ENCODE data around the gene CCN2. TPM values are rescaled to one million over a fixed set of nuclear protein-coding genes. Genes with fewer than 3 reads are reported as not detected.
A peak's percentile ranks its signal among the peaks of the same experiment; 100 is the strongest.

CCN2 gene
- polyA plus RNA-seq, 1 of the 3 experiments (the other 2 are of a cell fraction) = 709 TPM

DNA sequence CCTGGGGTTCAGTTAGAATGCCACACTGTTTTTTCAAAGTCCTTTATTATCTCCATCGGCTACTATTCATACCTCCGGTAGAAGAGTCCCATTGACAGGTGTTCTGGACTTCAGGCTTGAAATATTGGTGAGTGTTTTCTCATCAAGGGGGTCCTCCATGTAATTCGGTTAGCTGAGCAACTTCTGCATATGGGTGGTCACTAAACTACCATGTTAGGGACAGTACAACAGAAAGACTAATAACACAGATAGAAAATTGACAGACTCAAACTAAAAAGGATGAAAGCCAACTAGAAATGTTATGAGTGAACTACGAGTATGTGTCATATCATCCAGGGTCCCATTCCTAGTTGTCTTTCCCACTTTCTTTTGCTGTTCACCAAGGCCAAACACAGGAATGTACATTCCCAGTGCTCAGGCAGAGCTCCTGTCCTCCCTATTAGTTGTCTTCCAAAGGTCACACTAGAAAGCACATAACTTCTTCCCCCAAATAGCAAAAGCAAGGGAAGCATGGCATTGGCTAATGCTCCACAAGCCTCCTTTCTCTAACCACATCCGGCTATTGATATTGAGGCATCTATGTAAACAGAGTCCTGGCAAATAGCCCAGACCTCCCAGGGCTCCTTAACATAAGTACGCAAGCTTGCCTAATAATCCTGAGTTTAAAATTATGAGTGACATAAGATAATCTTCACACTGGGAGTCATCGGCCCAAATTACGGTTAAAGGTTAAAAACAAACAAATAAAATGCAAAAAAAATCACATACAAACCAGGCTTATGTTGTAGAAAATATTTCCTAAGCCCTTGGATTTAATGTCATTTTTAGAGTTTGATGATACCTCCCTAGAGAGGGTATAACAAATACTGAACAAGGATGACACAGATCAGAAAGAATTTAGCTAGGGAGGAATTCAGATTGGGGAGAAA is 13.2 kb downstream of the CCN2 start (continued):
- TF ChIP-seq, protein P1, sequence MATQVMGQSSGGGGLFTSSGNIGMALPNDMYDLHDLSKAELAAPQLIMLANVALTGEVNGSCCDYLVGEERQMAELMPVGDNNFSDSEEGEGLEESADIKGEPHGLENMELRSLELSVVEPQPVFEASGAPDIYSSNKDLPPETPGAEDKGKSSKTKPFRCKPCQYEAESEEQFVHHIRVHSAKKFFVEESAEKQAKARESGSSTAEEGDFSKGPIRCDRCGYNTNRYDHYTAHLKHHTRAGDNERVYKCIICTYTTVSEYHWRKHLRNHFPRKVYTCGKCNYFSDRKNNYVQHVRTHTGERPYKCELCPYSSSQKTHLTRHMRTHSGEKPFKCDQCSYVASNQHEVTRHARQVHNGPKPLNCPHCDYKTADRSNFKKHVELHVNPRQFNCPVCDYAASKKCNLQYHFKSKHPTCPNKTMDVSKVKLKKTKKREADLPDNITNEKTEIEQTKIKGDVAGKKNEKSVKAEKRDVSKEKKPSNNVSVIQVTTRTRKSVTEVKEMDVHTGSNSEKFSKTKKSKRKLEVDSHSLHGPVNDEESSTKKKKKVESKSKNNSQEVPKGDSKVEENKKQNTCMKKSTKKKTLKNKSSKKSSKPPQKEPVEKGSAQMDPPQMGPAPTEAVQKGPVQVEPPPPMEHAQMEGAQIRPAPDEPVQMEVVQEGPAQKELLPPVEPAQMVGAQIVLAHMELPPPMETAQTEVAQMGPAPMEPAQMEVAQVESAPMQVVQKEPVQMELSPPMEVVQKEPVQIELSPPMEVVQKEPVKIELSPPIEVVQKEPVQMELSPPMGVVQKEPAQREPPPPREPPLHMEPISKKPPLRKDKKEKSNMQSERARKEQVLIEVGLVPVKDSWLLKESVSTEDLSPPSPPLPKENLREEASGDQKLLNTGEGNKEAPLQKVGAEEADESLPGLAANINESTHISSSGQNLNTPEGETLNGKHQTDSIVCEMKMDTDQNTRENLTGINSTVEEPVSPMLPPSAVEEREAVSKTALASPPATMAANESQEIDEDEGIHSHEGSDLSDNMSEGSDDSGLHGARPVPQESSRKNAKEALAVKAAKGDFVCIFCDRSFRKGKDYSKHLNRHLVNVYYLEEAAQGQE (IDR thresholded peaks at IDR 0.05; ENCODE audit: low read depth, low read length) = no peak
- TF ChIP-seq GABPA (IDR thresholded peaks at IDR 0.05; ENCODE audit: low read depth) = peak; percentile 26; the same call in 1 of the 2 replicates

- H3K9me2 ChIP-seq = no peaks in the 10 kb centered on the region
- peaks cover 0 to 14% of the 10 kb centered on the region in 2 experiments; a peak in 3 of 4 replicates for H3K4me1 ChIP-seq (ENCODE audit: control insufficient read depth in 1 of 2, insufficient read depth in 2 of 2, low read depth in 1 of 2, low read length in 1 of 2)
- H4K20me1 ChIP-seq (ENCODE audit: insufficient read depth) = no peaks in the 10 kb centered on the region
- peak overlapping the region; percentile 58; the same call in 1 of the 2 replicates for H3K4me2 ChIP-seq
- WGBS (ENCODE audit: low lambda C conversion rate) = 42% methylated on average over 2 of the region's 2 CpGs
- H3K27ac ChIP-seq (ENCODE audit: low read depth in 2 of 2, low read length in 1 of 2) = peak overlapping the region in 1 of 2 experiments; percentile 88; a peak in 3 of 4 replicates
- no peaks in the 10 kb centered on the region for H3K27me3 ChIP-seq (ENCODE audit: insufficient read depth)
- peaks cover 31% of the 10 kb centered on the region for H3F3A ChIP-seq (replicated peaks; ENCODE audit: insufficient read depth)
- H2AFZ ChIP-seq (ENCODE audit: low read depth) = peak overlapping the region; percentile 3; the same call in 1 of the 2 replicates
- DNase-seq = no peak
- no peak overlapping the region for H3K4me3 ChIP-seq (ENCODE audit: low read depth in 2 of 2, low read length in 1 of 2)
- ChIA-PET POLR2A (no interaction called here), CTCF (interaction anchor here (1.0 kb wide), 1 partner anchor 12 kb away, joined by 6 read pairs; no protein-coding TSS in a partner anchor)
- no peaks in the 10 kb centered on the region for H3K79me2 ChIP-seq (ENCODE audit: insufficient read depth)
- H3K36me3 ChIP-seq (replicated peaks in 1 of 2; ENCODE audit: control insufficient read depth in 1 of 2, insufficient read depth in 2 of 2, low read length in 1 of 2) = no peaks in the 10 kb centered on the region
- no peak overlapping the region for H3K9ac ChIP-seq
- TF ChIP-seq SIN3A (IDR thresholded peaks at IDR 0.05; ENCODE audit: borderline replicate concordance, low read depth, low read length) = no peak
- TF ChIP-seq NFIC (IDR thresholded peaks at IDR 0.05; ENCODE audit: borderline replicate concordance) = no peak
- TF ChIP-seq, protein P2, sequence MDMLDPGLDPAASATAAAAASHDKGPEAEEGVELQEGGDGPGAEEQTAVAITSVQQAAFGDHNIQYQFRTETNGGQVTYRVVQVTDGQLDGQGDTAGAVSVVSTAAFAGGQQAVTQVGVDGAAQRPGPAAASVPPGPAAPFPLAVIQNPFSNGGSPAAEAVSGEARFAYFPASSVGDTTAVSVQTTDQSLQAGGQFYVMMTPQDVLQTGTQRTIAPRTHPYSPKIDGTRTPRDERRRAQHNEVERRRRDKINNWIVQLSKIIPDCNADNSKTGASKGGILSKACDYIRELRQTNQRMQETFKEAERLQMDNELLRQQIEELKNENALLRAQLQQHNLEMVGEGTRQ (IDR thresholded peaks at IDR 0.05; ENCODE audit: borderline replicate concordance, low read depth, low read length) = no peak
- TF ChIP-seq TAF1 (IDR thresholded peaks at IDR 0.05; ENCODE audit: borderline replicate concordance, low read depth, low read length) = no peak
- no peaks in the 10 kb centered on the region for H3K9me3 ChIP-seq
These were observed 13.9 kb downstream of the CCN2 start for GRCh38 chr6:131937226-131937625.

GRCh38 chr6:131936156-131936555 is 15.0 kb downstream of the CCN2 start:
- POLR2A ChIA-PET = no interaction called here
- Histone ChIP-seq H3K9ac (no peak overlapping the region), H3K4me3 (ENCODE audit: low read depth in 2 of 2, low read length in 1 of 2) (no peak overlapping the region), H4K20me1 (ENCODE audit: insufficient read depth) (no peaks in the 10 kb centered on the region), H3K9me3 (no peaks in the 10 kb centered on the region), H3K36me3 (replicated peaks in 1 of 2; ENCODE audit: control insufficient read depth in 1 of 2, insufficient read depth in 2 of 2, low read length in 1 of 2) (no peaks in the 10 kb centered on the region), H3F3A (replicated peaks; ENCODE audit: insufficient read depth) (peaks cover 31% of the 10 kb centered on the region), H3K27me3 (ENCODE audit: insufficient read depth) (no peaks in the 10 kb centered on the region), H3K4me2 (no peak overlapping the region), H3K9me2 (no peaks in the 10 kb centered on the region), H2AFZ (ENCODE audit: low read depth) (no peak overlapping the region), H3K79me2 (ENCODE audit: insufficient read depth) (no peaks in the 10 kb centered on the region), H3K27ac (ENCODE audit: low read depth in 2 of 2, low read length in 1 of 2) (no peak overlapping the region), H3K4me1 (ENCODE audit: control insufficient read depth in 1 of 2, insufficient read depth in 2 of 2, low read depth in 1 of 2, low read length in 1 of 2) (peaks cover 0 to 14% of the 10 kb centered on the region in 2 experiments; a peak in 3 of 4 replicates)
- TF ChIP-seq, protein P3, sequence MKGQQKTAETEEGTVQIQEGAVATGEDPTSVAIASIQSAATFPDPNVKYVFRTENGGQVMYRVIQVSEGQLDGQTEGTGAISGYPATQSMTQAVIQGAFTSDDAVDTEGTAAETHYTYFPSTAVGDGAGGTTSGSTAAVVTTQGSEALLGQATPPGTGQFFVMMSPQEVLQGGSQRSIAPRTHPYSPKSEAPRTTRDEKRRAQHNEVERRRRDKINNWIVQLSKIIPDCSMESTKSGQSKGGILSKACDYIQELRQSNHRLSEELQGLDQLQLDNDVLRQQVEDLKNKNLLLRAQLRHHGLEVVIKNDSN (IDR thresholded peaks at IDR 0.05; ENCODE audit: borderline replicate concordance, low read depth) = no peak
- TF ChIP-seq EZH2phosphoT487 (IDR thresholded peaks at IDR 0.05; ENCODE audit: borderline replicate concordance, low read depth) (no peak), CHD2 (IDR thresholded peaks at IDR 0.05; ENCODE audit: low read length, partially characterized antibody) (no peak), RCOR1 (IDR thresholded peaks at IDR 0.05; ENCODE audit: low read length) (no peak), SMC3 (IDR thresholded peaks at IDR 0.05; ENCODE audit: low read depth, low read length) (no peak), FOXJ3 (CRISPR knock-in tag; IDR thresholded peaks at IDR 0.05) (no peak), RFX5 (IDR thresholded peaks at IDR 0.05; ENCODE audit: low read length) (no peak), FOSL2 (IDR thresholded peaks at IDR 0.05; ENCODE audit: borderline replicate concordance, low read depth) (no peak), SIN3A (IDR thresholded peaks at IDR 0.05; ENCODE audit: borderline replicate concordance, low read depth, low read length) (no peak), FOXM1 (IDR thresholded peaks at IDR 0.05; ENCODE audit: low read depth) (no peak), TAF1 (IDR thresholded peaks at IDR 0.05; ENCODE audit: borderline replicate concordance, low read depth, low read length) (no peak), POLR2AphosphoS5 (IDR thresholded peaks at IDR 0.05; ENCODE audit: low read depth, low read length) (no peak), JUND (IDR thresholded peaks at IDR 0.05) (no peak), TCF12 (IDR thresholded peaks at IDR 0.05) (no peak)
- WGBS (ENCODE audit: low lambda C conversion rate) = 47% methylated on average over 4 of the region's 4 CpGs
- CTCF ChIA-PET = no interaction called here
- DNase-seq = no peak

Measured in SK-N-SH (cell line).